ENCODE data around the gene CDIP1.

The CDIP1 gene

DNA sequence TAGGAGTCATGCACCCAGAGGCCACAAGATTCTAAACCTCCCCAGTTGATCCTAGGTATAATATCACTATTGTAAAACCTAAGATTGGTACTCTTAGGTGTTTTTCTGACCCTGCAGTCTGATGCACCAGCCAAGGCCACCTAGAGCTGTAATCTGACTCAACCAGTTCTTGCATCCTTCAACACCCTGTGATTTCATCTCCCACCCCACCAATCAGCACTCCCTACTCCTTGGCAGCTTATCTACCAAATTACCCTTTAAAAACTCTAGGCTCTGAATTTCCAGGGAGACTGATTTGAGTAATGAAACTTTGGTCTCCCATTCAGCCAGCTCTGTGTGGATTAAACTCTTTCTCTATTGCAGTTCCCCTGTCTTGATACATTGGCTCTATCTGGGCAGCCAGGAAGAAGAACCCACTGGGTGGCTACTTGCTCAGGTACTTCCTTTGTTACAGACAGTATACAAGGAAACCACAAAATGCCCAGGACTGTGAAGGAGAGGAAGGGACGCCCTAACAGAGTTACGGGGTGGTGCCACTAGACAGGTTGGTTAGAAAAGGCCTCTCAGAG lies 1.2 kb upstream of the CDIP1 start:
- DNase-seq (ENCODE audit: low read depth in 1 of 2, low spot score in 1 of 2) = no peak

DNA sequence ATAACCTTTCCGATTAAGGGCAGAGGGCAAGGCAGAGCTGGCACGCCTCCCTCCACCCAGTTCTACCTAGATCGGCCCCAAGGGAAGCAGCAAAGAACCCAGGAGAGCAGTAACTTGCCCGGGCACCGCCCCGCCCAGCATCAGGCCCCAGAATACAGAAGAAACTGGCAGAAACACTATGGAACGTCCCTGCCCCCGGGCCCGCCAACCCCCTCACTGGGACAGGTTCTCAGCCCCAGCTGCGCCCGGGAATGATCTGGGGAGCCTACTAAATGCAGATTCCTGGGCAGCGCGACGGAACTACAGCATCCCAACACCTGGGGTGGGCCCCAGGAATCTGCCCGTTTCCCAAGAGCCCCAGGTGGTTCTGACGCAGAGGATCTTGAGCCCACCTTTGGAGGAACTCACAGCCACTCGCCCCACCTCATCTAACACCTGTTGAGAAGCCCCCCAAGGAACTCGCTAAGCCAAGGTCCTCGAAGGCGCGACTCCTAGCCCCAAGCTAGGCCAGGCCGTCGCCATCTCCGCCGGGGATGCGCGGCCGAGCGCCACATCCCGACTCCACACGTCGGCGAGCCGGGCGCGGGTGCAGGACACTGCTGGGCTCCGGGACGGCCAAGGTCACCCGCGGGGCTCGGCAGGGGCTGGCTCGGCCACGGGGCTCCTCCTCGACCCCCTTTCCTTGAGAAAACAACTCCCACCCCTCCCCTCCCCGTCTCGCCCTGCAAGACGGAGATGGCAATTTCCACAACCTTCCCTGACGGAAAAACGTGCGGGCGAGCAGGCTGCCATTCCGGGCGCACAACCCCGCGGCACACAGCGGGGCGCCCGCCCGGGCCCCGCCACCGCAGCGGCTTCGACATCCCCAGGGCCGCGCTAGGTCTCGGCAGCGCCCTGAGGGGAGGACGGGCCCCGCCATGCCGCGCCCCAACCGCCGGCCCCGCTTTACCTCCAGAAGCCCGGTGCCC lies 913 bp downstream of the CDIP1 start:
- DNase-seq (ENCODE audit: low read depth in 1 of 2, low spot score in 1 of 2) = no peak

DNA sequence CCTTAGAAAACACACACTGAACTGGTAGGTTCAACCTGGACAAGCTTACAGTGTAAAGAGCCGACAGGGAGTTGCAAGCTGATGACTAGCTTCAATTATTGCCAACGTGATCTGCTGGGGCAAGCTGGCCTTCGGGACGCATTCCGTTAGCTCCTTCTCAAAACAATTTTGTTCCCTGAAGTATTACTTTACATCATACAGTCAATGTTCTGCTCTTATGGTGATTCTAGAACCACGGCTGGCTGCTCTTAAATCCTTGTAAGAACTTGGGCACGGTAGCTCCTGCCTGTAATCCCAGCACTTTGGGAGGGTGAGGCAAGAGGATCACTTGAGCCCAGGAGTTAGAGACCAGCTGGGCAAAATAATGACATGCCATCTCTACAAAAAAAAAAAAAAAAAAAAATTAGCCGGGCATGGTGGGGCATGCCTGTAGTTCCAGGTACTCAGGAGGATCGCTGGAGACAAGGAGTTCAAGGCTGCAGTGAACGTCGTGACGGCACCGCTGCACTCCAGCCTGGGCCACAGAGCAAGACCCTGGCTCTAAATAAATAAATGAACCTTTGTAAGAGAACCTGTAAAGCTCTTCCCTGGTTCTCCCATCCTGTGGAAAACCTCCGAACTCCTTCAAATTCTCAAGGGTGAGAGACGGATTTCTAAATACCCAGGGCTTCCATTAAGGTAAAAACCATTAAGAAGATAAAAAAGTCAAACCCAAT lies 2.0 kb downstream of the CDIP1 start:
- DNase-seq (ENCODE audit: low read depth in 1 of 2, low spot score in 1 of 2) = no peak

DNA sequence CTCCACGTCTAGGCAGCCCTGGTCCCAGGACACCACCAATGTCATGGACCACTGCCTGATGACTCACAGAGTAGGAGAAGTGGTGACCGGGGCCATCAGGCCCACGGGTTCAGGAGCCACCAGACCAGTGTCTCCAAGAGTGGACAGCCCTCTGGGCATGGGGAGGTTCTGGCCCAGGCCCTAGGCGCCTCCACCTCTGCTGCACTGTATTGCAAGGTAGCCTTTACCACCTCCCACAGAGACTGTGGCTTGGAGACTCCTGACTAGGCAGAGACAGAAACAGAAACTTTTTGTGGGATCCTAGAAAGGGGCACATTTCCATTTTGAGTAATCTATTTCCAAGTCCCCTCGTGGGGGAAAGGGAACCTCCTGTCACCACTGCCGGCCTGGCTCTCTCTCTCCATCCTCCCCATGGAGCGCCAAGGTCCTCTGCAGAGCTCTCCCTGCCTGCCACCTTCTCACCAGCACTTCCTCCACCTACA lies 2.9 kb downstream of the CDIP1 start:
- DNase-seq (ENCODE audit: low read depth in 1 of 2, low spot score in 1 of 2) = no peak

DNA sequence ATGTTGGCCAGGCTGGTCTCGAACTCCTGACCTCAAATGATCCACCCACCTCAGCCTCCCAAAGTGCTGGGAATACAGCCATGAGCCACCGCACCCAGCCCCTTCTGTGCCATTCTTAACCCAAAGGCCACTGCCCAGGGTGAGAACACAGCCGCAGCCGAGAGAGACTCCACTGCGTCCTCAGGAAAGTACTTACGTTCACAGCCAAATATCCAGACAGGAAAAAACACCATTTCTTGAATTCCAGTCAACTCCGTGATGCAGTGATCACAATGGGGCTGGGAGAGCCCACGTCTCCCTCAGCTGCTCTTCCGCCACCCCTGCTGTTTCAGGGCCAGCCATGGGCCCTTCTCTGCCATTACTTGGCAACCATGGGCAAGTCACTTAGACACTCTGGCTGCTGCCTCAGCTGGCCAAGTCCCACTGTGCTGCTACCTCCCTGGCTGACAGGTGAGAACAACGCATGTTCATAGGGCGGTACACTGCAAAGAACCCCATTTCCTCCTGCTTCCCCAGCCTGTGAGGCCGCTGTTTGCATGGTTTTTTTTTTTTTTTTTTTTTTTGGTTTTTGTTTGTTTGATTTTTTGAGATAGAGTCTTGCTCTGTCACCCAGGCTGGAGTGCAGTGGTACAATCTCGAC lies 4.3 kb downstream of the CDIP1 start:
- no peak for DNase-seq (ENCODE audit: low read depth in 1 of 2, low spot score in 1 of 2)

DNA sequence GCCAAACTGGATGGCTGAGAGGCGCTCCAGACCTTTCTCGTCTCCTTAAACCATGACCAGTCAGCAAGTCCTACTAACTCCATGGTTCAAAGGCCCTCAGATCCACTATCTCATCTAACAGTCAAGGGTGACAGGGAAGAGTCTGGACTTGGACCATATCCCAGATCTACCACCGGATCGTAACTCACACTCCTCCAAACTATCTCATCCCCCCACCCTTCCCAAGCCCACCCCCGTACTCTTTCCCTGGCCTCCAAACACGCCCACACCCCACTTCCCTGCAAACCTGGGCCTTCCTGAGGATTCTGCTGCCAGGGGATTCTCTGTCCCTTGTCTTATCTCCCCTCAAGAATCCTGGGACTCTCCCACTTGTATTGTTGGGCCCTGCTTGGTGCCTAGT lies 5.1 kb downstream of the CDIP1 start:
- DNase-seq (ENCODE audit: low read depth in 1 of 2, low spot score in 1 of 2) = no peak

DNA sequence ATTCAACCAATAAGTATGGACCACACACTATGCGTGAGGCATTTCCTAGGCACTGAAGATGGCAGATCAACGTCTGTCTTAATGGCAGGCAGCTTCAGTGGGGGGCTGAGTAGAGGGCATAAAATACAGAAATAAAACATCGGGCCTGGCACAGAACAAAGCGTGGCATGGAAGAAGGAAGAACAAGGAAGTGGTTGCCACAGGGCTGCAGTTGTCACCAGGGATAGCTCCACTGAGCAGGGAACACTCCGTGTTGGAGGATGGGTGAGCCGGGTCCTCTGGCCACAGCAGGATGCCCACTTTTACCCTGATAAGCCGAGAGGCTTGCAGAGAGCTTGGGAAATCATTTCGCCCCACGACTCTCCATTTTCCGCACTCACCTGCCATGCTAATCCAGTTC lies 6.3 kb downstream of the CDIP1 start:
- DNase-seq (ENCODE audit: low read depth in 1 of 2, low spot score in 1 of 2) = no peak

DNA sequence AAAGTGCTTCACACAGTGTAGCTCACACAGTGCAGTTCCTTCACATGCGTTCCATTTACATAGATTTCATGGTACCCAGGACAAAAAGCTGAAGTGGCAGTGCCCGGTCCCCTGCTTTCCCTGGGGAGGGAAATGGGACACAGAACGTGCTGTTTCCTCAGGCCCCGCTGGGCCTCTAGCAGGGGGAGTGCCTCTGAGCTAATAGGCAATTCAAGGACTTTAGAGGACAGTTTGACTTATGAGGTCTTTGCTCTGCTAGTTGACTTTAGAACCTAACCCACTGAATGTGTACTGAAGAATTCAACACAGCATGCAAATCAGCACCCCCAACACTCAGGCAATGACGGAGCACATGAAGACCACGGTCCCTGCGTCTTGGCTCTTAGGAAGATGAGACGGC lies 6.8 kb downstream of the CDIP1 start:
- DNase-seq (ENCODE audit: low read depth in 1 of 2, low spot score in 1 of 2) = no peak

DNA sequence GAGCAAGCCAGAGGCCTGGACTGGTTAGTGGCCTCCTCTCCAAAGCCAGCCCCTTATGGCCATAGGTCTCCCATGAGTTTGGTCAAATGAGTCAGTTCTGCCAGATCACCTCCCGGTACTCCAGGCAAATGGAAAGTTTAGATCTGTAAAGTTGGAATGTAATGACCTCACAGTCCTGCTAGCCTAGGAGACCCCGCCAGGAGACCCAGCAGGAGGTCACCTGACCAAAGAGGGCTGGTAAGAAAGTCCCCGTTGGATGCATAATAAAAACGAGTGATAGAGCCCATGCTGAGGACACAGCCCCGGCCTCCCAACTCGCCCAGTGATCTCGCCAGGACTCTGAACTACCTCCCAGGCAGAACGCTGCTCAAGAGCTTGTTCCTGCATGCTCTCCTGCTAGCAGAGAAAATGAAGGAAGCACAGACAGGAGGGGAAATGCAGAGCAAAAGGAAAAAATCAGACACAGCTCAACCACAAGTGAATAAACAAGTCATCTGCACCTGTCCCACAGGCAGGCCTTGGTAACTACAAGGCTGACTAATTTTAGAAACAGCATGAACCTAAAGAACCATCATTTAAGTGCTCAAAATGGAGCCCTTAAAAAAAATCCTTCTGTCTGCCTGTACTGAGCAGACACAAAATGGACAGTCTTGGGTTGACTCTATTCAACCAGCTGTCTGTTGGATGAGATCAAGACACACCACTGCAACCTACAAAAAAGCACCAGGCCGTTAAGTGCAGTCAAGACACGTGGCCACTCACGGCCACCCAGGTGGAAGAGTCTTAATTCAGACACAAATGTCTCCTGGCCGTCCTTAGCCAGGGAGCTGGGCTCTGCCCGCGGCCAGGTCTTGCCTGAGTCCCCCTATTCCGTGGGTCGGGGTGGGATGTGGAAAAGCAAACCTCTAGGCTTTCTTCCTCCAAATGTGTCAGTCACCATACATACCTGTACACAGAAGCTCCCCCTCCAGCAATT lies 9.2 kb downstream of the CDIP1 start:
- DNase-seq (ENCODE audit: low read depth in 1 of 2, low spot score in 1 of 2) = peak in 1 of 2 donors; percentile 33

DNA sequence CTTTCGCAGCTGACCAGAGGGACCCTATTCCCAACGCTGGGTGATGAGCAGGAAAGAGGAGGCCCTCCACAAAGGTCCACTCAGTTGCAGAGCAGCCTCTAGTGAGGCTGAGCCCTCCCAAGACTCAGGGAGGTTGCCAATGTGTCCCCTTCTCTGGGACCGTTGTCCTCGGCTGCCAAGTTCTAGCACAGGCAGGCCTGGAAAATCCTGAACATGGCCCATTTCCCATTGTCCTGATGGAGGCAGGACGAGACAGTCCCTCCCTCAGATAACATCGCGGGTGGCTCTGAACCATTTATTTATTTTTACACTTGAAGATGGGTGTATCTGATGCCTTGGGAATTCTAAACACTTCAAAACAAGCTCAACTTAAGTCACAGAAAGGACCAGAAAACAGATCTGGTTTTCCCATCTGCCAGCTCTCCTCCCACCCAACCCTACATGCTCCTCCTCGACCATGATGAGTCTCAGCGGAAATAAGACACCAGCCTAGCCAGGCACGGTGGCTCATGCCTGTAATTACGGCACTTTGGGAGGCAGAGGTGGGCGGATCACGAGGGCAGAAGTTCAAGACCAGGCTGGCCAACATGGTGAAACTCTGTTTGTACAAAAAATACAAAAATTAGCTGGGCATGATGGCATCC lies 12.8 kb downstream of the CDIP1 start:
- DNase-seq (ENCODE audit: low read depth in 1 of 2, low spot score in 1 of 2) = no peak

DNA sequence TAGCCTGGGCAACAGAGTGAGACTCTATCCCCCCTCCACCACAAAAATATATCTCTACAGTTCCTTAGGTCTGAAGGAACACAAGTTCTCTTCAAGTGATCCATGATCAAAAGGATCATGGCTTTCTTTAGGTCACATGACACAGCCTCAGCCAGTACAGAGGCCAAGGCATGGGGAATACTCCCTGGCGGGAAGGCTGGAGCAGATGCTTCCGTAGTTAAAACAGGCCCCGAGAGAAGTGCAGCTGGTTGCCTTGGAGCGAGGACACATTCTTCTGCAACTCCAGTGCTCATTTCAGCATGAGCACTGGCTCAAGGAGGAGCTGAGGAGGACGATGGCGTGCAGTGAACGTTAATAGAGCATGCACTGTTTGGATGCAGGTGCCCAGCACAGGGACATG lies 13.5 kb downstream of the CDIP1 start:
- DNase-seq (ENCODE audit: low read depth in 1 of 2, low spot score in 1 of 2) = no peak

DNA sequence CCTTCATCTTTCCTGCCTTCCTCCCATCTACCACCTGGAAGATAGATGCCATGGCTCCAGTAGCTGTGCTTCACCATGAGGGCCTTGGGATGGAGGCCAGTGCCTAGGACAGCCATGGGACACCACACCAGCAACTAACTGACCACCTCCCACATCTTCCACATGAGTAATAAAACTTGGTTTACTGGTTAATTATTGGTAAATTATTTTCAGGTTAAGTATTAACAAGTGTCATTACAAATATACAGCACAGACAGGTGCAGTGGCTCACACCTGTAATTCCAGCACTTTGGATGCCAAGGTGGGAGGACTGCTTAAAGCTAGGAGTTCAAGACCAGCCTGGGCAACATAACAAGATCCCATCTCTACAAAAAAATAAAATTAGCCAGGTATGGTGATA lies 14.0 kb downstream of the CDIP1 start:
- DNase-seq (ENCODE audit: low read depth in 1 of 2, low spot score in 1 of 2) = no peak

DNA sequence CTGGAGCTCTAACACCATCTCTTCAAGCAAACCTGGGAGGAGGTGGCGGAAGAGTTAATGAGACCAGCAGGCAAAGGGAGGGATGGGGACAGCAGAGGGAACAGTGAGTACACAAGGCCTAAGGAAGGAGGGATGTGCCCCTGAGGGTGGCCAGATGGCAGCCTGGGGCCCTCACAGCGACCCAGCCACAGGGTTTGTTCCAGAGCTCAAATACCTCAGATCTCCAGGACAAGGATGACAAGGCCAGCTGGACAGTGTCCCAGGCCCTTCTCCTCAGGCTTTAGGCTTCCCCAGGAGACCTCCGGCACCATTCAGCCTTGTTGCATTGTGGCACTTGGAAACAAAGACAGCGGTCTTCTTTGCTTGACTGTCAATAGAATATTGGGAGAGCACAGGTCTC lies 14.9 kb downstream of the CDIP1 start:
- DNase-seq (ENCODE audit: low read depth in 1 of 2, low spot score in 1 of 2) = no peak

DNA sequence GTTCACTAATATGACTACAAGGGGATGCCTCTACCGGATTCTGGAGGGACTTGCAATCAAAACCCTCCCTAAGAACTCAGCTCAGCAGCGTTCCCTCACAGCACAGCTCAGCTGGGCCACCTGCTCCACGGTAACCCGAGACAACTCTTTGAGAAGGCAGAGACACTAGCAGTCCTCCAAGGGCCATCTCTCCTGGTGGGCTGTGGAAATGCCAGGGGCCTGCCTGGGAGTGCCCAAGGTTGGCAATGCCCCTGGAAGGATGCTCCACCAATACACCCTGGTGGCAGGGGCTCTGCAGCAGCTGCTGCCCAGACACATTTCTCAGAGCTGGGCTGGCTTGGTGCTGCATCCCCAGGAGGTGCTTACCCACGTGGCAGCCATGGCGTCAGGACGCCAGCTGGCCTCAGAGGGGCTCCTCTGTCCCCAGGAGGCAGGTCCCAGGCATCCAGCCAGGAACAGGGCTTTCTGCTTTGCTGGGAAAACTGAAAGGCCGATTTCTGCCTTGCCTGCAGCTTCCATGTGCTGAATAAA lies 16.5 kb downstream of the CDIP1 start:
- DNase-seq (ENCODE audit: low read depth in 1 of 2, low spot score in 1 of 2) = no peak

DNA sequence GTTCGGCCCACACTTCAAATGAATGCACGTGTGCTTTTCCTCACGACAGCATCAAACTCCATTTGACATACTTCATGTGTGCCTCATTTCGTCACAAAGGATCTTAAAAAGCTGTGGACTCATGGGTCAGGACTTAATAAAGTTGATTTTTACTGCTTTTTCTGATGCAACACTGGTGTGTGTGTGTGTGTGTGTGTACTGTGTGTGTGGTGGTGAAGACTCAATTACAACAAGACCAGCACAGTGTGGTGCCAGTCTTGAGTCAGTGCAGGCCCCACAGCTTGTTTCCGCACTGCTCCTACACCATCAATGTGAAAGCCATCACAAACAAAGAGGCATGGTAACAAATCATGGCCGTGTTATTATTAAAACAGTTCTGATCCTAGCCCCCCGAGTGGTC lies 17.7 kb downstream of the CDIP1 start:
- DNase-seq (ENCODE audit: low read depth in 1 of 2, low spot score in 1 of 2) = no peak

DNA sequence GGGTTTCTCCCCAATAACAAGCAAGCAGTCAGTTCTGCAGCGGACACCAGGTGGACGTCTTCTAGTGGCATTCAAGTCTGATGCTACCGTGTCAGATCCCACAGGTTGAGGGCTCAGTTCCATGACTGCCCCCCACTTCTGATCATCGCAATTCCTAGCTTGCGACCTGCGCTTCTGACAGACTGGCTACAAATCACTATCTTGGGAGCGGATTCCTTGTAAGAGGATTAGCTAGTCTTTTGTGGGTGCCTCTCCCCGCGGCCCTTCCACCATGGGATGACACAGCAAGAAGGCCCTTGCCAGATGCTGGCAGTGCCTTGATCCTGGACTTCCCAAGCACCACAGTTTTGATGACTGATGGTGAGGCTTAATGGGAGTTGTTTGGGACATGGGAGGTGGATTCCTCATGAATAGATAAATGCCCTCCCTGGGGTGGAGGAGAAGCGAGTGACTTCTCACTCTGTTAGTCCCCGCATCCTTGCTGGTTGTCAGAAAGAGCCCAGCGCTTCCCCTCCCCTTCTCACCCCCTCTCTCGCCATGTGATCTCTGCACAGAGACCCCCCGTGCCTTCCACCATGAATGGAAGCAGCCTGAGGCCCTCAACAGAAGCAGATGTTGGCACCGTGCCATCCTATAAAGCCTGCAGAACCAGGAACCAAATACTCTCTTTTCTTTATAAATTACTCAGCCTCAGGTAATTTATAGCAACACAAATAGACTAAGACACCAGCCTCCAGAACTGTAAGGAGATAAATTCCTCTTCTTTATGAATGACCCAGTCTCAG lies 19.1 kb downstream of the CDIP1 start:
- DNase-seq (ENCODE audit: low read depth in 1 of 2, low spot score in 1 of 2) = no peak

DNA sequence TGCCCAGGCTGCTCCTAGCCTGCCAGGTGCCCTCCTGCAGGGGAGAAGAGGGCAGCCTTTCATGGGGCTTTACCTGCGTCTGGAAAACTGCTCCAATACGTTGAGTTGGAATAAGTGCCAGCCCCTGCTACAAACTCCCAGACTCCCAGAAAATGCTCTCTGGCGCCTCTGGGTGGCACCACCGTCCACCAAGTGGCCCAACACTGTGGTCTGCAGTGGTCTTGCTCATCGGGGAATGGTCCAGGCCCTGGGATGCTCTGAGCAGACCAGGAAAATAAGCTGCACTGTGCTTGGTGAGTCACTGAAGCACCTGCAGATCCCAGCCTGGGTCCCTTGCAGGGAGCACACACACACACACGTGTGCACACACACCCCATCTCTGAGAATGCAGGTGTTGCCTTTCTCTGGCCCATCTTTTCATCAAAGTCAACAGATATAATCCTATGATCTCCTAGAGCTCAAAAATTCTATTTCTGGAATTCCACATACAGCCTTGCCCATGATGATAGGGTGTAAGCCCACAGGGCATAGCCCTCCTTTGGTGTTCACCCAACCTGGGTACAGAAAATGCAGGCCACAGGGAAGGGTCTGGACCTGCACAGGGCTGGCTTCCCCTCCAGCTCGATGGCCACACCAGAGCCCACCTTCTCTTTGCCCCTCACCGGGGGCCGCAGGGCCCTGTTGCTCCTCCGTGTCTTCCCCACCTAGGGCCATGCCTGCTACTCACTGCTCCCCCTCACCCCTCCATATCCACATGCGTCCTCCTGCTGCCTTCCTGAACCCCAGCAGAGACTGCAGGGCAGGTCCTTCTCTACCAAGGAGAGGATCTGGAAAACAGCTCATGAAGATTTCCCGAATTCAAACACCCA lies 20.5 kb downstream of the CDIP1 start:
- no peak for DNase-seq (ENCODE audit: low read depth in 1 of 2, low spot score in 1 of 2)

Data from activated CD4-positive, alpha-beta T cell treated with anti-CD3 and anti-CD28 coated beads, Interleukin-2, amount 50 U/mL, for 24 hours (primary cell).